ENCODE results near the gene ADAMTS7.
"Not testable (repeated sequence)": the region's sequence is repeated elsewhere in the genome, so short reads cannot be mapped to it uniquely, and the experiment has no call there.

The ADAMTS7 gene

GRCh38 chr15:78831229-78832207, 20.3 kb upstream of the ADAMTS7 start:
- DNase-seq = no peak

DNA sequence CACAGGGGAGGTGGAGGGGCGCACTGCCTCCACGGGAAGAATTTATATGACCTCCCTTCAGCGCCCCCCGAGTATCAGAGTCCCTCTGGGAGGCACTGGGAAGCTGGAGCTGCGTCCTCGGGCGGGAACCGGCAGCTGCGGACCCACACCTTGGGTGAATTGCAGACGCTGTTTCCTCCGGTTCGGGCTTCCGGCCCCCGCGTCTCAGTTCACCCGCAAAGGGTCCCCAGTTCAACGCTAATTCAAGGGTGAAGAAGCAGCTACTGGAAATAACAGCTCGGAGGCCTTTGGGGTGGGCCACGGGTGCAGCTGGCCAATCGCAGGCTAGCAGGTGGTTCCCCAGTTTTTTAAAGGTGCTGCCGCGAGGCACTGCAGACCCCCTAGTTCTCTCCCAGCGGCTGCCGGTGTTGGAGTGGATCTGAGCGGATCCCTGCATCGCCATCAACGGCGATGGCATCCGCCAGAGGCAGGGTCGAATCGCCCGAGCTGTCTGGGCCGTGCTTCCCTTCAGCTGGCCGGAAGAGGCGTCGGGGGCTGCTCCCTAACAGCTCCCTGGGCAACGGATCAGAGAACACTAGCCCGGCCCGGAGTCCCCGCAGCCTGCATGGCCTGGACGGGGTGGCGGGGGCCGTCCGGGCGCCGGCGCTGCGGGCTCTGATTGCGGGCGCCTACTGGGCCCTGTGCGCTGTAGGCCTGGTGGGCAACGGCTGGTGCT, 19.4 kb upstream of the ADAMTS7 start:
- no peak for DNase-seq

- DNase-seq = no peak
These were observed 17.7 kb upstream of the ADAMTS7 start for GRCh38 chr15:78828920-78829319.

GRCh38 chr15:78822514-78822913, 11.2 kb upstream of the ADAMTS7 start:
- DNase-seq = no peak

DNA sequence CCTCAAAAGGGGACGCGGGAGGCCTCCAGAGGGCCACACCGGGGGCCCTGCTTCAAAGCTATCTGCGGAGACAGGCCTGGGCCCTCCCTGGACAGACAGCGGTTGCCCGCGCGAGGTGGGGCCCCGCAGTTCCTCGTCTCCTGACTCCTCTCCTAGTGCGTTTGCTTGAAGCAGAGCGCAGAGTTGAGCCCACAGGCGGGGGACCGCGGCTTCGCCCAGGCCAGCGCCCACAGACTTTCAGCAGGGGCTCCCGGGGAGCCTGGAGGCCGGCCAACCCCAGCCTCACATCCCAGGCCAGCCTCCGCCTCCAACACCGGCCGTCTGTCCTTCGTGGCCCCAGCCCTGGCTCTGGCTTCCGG, 540 bp upstream of the ADAMTS7 start:
- no peak for DNase-seq

GRCh38 chr15:78810362-78811123, 721 bp downstream of the ADAMTS7 start:
- peak; percentile 82 for DNase-seq

- no peak for DNase-seq
These were observed 1.3 kb downstream of the ADAMTS7 start for GRCh38 chr15:78810003-78810361.

DNA sequence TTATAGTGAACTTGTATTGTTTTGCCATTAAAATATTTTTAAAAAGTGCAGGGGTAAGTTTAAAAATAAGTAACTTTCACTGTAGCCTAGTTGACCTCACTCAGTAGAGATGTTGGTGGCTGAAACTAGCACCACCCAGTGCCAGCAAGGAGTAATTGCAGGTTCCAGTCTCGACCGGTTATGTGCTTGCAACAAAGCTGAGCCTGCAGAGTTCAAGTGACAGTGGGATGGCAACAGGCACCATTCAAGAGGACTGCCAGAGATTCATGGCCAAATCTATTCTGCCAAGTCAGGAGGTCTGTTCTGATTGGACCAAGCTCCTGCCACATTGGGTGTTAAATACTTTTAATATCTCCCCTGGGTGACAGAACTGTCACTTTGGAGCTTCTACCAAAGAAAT, 2.7 kb downstream of the ADAMTS7 start:
- no peak for DNase-seq

GRCh38 chr15:78807359-78807758, 3.9 kb downstream of the ADAMTS7 start:
- DNase-seq = no peak

- DNase-seq = no peak
These were observed 6.9 kb downstream of the ADAMTS7 start for GRCh38 chr15:78804391-78804792.

- DNase-seq = no peak
These were observed 10.5 kb downstream of the ADAMTS7 start for GRCh38 chr15:78800806-78801205.

GRCh38 chr15:78800189-78800588, 11.1 kb downstream of the ADAMTS7 start:
- DNase-seq = no peak

DNA sequence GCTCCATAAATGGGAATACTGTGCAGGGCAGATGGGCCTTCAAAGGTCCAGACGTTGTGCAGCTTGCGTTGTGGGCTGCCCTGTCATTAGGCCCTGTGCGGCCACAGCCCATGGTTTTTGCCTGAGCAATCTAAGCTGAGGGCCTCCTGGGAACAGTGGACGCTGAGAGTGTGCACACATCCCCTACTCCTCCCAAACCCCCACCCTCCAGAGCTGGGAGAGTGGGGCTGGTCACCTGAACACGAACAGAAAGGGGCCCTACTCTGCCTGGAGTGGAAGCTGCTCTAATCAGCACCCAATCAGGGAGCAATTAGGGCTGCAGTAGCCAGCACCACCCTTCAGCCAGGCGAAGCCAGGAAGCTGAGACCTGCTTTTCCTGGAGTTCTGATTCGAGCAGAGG, 12.2 kb downstream of the ADAMTS7 start:
- DNase-seq = not testable (repeated sequence)

DNA sequence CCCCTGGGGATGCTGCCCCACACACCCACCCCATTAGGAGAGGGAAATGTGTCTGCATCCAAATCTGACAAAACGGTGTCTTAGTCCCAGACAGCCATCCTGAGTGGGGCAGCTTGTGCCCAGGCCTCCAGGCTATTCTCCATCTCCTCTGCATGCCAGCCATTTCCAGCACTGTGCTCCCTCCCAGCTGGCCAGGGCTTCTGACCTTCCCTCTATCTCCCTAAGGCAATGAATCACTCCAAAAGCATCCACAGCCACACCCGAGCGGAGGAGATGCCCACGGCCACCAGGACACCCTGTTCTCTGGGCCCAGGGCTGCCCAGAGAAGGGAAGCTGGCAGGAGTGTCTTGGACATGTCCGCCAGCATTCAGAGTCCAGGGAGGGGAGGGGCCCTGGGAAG, 12.9 kb downstream of the ADAMTS7 start:
- DNase-seq = not testable (repeated sequence)

DNA sequence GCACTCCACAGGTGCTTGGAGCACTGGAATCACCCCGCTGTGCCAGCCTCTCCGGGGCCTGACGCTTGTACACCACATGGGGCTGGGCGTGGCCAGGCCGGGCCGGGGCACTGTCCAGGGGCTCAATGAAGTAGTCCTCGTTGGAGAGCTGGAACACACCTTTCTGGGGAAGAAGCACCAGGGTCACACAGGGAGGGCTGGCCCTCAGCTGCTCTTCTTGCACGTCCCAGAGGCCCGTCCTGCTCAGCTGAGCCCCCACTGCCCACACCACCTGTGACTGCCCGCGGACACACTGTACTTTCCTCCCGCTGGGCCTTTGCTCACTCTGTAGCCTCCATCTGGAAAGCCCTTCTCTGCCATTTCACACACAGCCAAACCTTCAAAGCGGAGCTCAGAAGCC, 13.3 kb downstream of the ADAMTS7 start:
- no peak for DNase-seq

DNA sequence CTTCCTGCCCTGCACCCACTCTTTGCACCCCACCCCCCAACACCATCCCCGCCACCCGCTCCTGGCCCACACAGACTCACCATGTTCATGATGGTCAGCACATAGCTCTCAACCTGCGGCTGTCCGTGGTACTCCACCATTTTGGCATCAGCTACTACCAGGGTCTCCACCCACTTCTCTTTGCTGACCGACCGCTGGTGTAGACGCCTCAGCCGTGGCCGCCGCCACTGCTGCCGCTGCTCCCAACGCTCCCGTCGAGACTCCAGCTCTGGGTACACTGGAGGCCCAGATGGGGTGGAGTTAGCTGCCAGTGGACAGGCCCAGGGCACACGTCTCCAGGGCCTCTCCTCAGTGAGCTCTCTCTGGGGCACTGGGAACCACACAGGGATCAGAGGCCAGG, 14.8 kb downstream of the ADAMTS7 start:
- DNase-seq = no peak

GRCh38 chr15:78795043-78795442, 16.2 kb downstream of the ADAMTS7 start:
- DNase-seq = no peak

- DNase-seq = not testable (repeated sequence)
These were observed 16.8 kb downstream of the ADAMTS7 start for GRCh38 chr15:78794446-78794845.

- no peak for DNase-seq
These were observed 19.9 kb downstream of the ADAMTS7 start for GRCh38 chr15:78791357-78791756.

- DNase-seq = no peak
These were observed 21.2 kb downstream of the ADAMTS7 start for GRCh38 chr15:78790027-78790426.

- DNase-seq = no peak
These were observed 21.6 kb downstream of the ADAMTS7 start for GRCh38 chr15:78789615-78790014.

DNA sequence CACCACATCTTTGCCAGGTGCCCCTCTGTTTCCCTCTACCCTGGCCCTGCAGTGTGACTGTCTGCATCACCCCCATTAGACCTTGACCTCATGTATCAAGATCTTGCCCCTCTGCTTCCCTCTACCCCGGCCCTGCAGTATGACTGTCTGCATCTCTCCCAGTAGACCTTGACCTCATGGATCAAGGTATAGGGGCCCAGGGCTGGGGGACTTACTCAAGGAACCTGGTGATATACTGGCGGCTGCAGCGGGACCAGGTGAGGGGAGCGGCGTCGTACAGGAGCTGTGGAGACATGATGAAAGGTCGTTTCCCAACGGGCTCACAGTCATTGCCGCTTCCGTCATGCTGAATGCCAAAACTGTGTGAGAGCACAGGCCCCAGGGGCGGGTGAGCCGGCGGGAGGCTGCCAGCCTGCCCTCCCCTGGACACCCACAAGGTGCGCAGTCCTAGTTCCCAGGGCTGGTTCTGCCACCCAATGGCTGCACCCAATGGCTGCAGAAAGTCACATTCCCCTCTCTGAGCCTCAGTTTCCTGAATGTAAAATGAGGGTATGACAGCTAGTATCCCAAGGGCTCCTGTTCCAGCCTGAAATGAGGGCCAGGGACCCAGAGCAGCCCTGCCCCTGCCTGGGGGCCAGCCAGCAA, 23.1 kb downstream of the ADAMTS7 start:
- DNase-seq = no peak

DNA sequence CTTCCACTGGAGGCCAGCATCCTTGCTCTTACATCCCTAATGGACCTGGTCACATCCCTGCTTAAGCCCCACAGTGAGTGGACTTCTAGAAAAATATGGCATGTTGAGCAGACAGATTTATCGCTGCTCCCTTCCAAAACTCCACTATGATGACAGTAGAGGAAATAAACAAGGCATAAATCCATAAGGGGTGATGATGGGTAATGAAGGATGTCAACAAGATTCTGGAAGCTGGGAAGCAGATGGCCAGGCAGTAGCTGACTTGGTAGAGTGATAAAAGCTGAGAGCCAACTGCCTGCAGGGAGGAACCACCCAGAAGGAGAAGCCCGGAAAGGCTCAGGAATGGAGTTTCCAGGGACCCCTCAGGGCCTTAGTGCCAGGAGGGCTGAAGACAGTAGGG, 28.9 kb downstream of the ADAMTS7 start:
- not testable (repeated sequence) for DNase-seq
